BE2C (cell line): ENCODE measurements around the gene CFAP299.

Source experiments
- DNase-seq: peaks from one replicate; pipeline ENCODE4 v3.0.0-alpha.2; 2020
- H3K27me3 ChIP-seq: fragments of 250-450 bp; sonication (Bioruptor Pico); 2 replicates; pipeline ENCODE4 v1.5.1; 2020; ENCODE audit warnings: mild to moderate bottlenecking
- H3K36me3 ChIP-seq: fragments of 250-450 bp; sonication (Bioruptor Pico); 2 replicates; pipeline ENCODE4 v1.5.1; 2020; ENCODE audit warnings: mild to moderate bottlenecking
- H3K4me1 ChIP-seq: fragments of 250-450 bp; sonication (Bioruptor Pico); 2 replicates; pipeline ENCODE4 v1.5.1; 2020
- H3K4me3 ChIP-seq: 2 replicates; pipeline ENCODE4 v1.5.1; 2011; ENCODE audit warnings: low read depth, low read length
- H3K9me3 ChIP-seq: fragments of 250-450 bp; sonication (Bioruptor Pico); 2 replicates; pipeline ENCODE4 v1.5.1; 2020
- TF ChIP-seq, protein P1 (sequence below): IDR thresholded peaks from 2 replicates; pipeline ENCODE4 v1.5.1; 2012; ENCODE audit warnings: mild to moderate bottlenecking, low read depth, low read length

The CFAP299 gene

DNA sequence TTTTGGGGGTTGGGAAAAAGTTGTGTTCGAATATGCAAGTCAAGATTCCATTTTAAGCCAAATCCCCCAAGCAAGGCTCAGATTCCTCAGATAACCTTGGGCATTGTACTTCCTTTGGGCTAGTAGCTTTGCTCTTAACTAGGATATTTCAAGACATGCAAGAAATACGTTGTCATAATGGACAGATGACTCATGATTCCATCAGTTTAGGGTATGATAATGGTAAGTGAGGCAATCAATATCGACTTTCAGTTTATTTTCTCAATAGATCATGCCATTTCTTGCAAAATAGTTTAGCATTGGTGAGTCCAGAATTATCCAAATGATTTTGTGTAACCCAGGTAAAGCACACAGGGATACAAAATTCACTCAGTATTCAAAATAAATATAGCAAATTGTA lies 25.4 kb downstream of the CFAP299 start:
- Histone ChIP-seq H3K9me3 (no peaks in the 10 kb centered on the region), H3K36me3 (no peaks in the 10 kb centered on the region), H3K4me1 (no peaks in the 10 kb centered on the region), H3K4me3 (no peak overlapping the region), H3K27me3 (peaks cover 8% of the 10 kb centered on the region)
- TF ChIP-seq, protein P1, sequence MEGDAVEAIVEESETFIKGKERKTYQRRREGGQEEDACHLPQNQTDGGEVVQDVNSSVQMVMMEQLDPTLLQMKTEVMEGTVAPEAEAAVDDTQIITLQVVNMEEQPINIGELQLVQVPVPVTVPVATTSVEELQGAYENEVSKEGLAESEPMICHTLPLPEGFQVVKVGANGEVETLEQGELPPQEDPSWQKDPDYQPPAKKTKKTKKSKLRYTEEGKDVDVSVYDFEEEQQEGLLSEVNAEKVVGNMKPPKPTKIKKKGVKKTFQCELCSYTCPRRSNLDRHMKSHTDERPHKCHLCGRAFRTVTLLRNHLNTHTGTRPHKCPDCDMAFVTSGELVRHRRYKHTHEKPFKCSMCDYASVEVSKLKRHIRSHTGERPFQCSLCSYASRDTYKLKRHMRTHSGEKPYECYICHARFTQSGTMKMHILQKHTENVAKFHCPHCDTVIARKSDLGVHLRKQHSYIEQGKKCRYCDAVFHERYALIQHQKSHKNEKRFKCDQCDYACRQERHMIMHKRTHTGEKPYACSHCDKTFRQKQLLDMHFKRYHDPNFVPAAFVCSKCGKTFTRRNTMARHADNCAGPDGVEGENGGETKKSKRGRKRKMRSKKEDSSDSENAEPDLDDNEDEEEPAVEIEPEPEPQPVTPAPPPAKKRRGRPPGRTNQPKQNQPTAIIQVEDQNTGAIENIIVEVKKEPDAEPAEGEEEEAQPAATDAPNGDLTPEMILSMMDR, result no peak
- DNase-seq, result no peak

DNA sequence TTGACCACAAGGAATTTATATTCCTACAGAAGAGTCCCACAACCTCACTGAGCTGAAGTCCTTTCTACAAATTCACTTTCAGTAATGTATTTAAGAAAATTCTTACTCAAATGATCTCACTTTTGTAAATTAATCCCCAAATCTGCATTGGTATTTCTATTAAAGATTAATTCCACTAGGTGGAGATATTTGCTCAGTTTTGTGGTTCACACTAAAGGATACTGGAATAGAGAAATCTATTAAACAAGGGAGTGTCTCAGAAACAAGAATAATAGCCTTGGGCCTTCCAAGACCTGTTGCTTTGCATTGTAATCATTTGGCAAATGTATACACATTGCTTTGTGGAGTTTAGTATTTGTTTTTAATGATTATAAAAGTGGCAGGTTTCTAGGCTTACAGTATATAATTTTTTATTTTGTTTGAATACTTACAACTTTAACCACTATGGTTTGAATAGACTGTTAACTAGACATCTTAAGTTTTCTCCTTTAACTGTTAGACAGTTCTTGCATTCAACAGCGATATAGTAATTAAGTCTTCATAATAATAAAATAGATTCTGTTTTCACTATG lies 25.9 kb downstream of the CFAP299 start:
- H3K9me3 ChIP-seq, result no peaks in the 10 kb centered on the region
- DNase-seq, result no peak
- no peaks in the 10 kb centered on the region for H3K4me1 ChIP-seq
- peaks cover 8% of the 10 kb centered on the region for H3K27me3 ChIP-seq
- H3K36me3 ChIP-seq, result no peaks in the 10 kb centered on the region
- TF ChIP-seq, protein P1, result peak; percentile 19; the same call in 1 of the 2 replicates
- H3K4me3 ChIP-seq, result no peak overlapping the region

DNA sequence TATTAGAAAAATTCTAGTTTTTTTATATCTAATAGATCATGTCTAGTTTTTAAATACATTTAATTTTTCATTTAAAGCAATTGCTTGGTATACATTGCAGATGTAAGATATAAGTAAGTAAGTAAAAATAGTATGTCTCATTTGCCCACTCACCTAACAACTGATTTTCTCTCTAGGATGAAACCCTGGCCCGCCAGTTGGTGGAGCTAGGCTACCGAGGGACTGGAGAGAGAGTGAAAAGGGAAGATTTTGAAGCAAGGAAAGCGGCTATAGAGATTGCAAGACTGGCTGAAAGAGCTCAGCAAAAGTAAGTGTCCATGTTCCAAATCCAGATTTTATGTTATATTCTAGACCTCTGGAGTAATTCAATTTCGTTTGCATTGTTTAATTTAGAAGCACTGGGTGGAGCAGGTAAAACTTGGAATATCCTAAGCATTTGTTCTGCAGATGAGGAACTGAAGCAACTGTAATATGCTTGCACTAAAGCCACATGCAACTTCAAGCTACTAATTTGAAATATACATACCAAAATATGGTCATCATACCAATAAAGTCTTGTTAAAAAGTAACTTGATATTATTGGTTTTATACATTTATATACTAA lies 27.1 kb downstream of the CFAP299 start:
- Histone ChIP-seq H3K36me3 (no peaks in the 10 kb centered on the region), H3K4me1 (no peaks in the 10 kb centered on the region), H3K27me3 (peaks cover 3% of the 10 kb centered on the region), H3K4me3 (no peak overlapping the region), H3K9me3 (no peaks in the 10 kb centered on the region)
- TF ChIP-seq, protein P1, result peak; percentile 66
- peak; percentile 33 for DNase-seq

DNA sequence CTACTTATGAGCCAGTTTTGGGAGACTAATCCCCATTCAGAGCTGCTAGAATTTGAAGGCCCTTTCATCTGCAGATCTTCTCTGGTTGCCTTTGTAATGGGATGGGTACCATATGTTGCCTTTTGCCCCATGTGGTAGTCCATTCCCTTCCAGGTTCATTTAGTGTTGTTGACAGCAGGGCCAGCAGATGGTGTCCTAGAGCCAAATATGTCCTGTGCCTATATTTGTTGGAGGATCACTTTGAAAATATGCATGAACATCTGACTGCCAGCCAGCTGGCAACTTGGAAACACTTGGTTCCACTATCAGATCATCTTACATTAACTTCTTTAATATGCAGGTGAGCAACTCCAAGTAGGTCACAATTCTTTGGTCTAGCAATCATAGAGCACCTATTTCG lies 30.4 kb downstream of the CFAP299 start:
- TF ChIP-seq, protein P1, result peak; percentile 61
- H3K4me1 ChIP-seq, result no peaks in the 10 kb centered on the region
- peaks cover 2% of the 10 kb centered on the region; the same call in 1 of the 2 replicates for H3K27me3 ChIP-seq
- no peaks in the 10 kb centered on the region for H3K9me3 ChIP-seq
- no peaks in the 10 kb centered on the region for H3K36me3 ChIP-seq
- no peak overlapping the region for H3K4me3 ChIP-seq
- no peak for DNase-seq

DNA sequence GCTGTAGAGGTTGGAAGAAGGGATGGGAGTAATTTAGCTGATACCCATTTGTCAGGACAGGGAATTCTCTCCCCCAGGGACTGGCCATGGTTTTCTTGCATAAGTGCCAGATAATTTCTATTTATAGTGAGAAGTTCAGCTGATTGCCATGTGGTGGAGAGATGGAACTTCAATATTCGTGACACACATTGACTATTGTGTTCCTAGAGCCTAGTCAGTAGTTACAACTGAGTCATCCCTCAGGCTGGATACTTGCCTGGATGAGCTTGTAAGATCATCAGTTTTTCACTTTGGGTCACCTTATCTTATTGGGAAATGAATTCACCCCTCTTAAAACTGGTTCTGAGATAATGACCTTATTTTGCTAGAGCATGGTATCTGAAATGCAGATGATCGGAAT lies 32.2 kb downstream of the CFAP299 start:
- Histone ChIP-seq H3K36me3 (no peaks in the 10 kb centered on the region), H3K4me3 (no peak overlapping the region), H3K27me3 (no peaks in the 10 kb centered on the region), H3K9me3 (no peaks in the 10 kb centered on the region), H3K4me1 (no peaks in the 10 kb centered on the region)
- TF ChIP-seq, protein P1, result no peak
- no peak for DNase-seq

DNA sequence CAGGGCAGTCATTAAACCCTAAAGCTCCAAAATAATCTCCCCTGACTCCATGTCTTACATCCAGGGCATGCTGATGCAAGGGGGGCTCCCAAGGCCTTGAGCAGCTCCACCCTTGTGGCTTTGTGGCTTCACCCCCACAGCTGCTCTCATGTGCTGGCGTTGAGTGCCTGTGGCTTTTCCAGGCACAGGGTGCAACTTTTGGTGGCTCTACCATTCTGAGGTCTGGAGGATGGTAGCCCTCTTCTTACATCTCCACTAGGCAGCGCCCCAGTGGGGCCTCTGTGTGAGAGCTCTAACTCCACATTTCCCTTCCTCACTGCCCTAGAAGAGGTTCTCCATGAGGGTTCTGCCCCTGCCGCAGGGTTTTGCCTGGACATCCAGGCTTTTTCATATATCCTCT lies 35.1 kb downstream of the CFAP299 start:
- TF ChIP-seq, protein P1, result no peak
- no peaks in the 10 kb centered on the region for H3K36me3 ChIP-seq
- H3K4me3 ChIP-seq, result no peak overlapping the region
- H3K9me3 ChIP-seq, result no peaks in the 10 kb centered on the region
- DNase-seq, result no peak
- no peaks in the 10 kb centered on the region for H3K4me1 ChIP-seq
- H3K27me3 ChIP-seq, result no peaks in the 10 kb centered on the region
